22Rv1 (cell line): ENCODE measurements around the gene RAET1G.

Experiments used
- CTCF ChIP-seq: fragments of 450-650 bp; IDR thresholded peaks from 2 replicates; pipeline ENCODE4 v1.5.1; 2017; ENCODE audit warnings: mild to moderate bottlenecking
- ZFX ChIP-seq: fragments of 450-650 bp; IDR thresholded peaks from 2 replicates; pipeline ENCODE4 v1.6.1; 2017; ENCODE audit warnings: antibody characterized with exemption, borderline replicate concordance

GRCh38 chr6:149903938-149904611, 18.8 kb downstream of the RAET1G start:
- TF ChIP-seq CTCF (no peak), ZFX (no peak)
